ENCODE data around the gene RC3H1.
"Not testable (repeated sequence)": the region's sequence is repeated elsewhere in the genome, so short reads cannot be mapped to it uniquely, and the experiment has no call there.

RC3H1 gene

DNA sequence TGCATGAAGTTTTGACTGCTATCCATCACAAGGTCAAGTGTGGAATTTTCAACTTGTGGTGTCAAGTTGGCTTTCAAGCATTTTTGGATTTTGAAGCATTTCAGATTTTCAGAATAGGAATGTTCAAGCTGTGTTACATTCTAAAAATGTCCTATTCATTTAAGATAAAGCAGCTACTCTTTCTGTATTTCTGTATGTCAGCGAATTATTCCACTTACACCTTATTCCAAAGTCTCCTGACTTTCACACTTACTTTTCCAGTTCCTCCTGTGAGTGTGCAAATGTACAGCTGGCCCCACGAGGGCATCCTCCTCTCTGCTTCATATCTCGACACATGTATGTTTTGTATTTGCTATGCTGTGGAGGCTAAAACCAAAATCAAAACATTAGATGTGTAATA lies 51.9 kb downstream of the RC3H1 start:
- Histone ChIP-seq H4K20me1 (ENCODE audit: insufficient read depth, low read length) (no peaks in the 10 kb centered on the region), H3F3A (ENCODE audit: insufficient read depth, low read length) (no peaks in the 10 kb centered on the region), H3K4me1 (ENCODE audit: low read length) (no peaks in the 10 kb centered on the region), H3K9ac (ENCODE audit: low read length) (no peak overlapping the region), H3K9me3 (replicated peaks; ENCODE audit: insufficient read depth, low read length) (no peaks in the 10 kb centered on the region), H2AFZ (ENCODE audit: low read length) (no peak overlapping the region), H3K27me3 (replicated peaks; ENCODE audit: insufficient read depth, low read length) (no peaks in the 10 kb centered on the region), H3K79me2 (ENCODE audit: low read length) (no peaks in the 10 kb centered on the region), H3K4me3 (ENCODE audit: low read length) (no peak overlapping the region), H3K4me2 (ENCODE audit: low read depth, low read length) (no peak overlapping the region), H3K9me2 (replicated peaks; ENCODE audit: insufficient read depth, low read length) (no peaks in the 10 kb centered on the region), H3K36me3 (replicated peaks; ENCODE audit: insufficient read depth, low read length) (peaks cover 15% of the 10 kb centered on the region), H3K27ac (ENCODE audit: low read length) (no peak overlapping the region)
- no peak for DNase-seq
- TF ChIP-seq EZH2 (optimal IDR thresholded peaks at IDR 0.05; ENCODE audit: low read depth, low read length) (no peak), EZH2phosphoT487 (IDR thresholded peaks at IDR 0.05; ENCODE audit: low read length) (no peak)
- TF ChIP-seq, protein P1, sequence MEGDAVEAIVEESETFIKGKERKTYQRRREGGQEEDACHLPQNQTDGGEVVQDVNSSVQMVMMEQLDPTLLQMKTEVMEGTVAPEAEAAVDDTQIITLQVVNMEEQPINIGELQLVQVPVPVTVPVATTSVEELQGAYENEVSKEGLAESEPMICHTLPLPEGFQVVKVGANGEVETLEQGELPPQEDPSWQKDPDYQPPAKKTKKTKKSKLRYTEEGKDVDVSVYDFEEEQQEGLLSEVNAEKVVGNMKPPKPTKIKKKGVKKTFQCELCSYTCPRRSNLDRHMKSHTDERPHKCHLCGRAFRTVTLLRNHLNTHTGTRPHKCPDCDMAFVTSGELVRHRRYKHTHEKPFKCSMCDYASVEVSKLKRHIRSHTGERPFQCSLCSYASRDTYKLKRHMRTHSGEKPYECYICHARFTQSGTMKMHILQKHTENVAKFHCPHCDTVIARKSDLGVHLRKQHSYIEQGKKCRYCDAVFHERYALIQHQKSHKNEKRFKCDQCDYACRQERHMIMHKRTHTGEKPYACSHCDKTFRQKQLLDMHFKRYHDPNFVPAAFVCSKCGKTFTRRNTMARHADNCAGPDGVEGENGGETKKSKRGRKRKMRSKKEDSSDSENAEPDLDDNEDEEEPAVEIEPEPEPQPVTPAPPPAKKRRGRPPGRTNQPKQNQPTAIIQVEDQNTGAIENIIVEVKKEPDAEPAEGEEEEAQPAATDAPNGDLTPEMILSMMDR (IDR thresholded peaks at IDR 0.05; ENCODE audit: low read length), result no peak

- H3K9me2 ChIP-seq (replicated peaks; ENCODE audit: insufficient read depth, low read length); H3K4me2 ChIP-seq (ENCODE audit: low read depth, low read length); H3K4me1 ChIP-seq (ENCODE audit: low read length); H4K20me1 ChIP-seq (ENCODE audit: insufficient read depth, low read length); H3K27me3 ChIP-seq (replicated peaks; ENCODE audit: insufficient read depth, low read length); H3K4me3 ChIP-seq (ENCODE audit: low read length); H3K27ac ChIP-seq (ENCODE audit: low read length); DNase-seq; H3K79me2 ChIP-seq (ENCODE audit: low read length); H3K9ac ChIP-seq (ENCODE audit: low read length); H3K9me3 ChIP-seq (replicated peaks; ENCODE audit: insufficient read depth, low read length); H2AFZ ChIP-seq (ENCODE audit: low read length): not testable (repeated sequence)
- peaks cover 27% of the 10 kb centered on the region for H3K36me3 ChIP-seq (replicated peaks; ENCODE audit: insufficient read depth, low read length)
- H3F3A ChIP-seq (ENCODE audit: insufficient read depth, low read length), result peaks cover 10% of the 10 kb centered on the region; the same call in 1 of the 2 replicates
Measured at GRCh38 chr1:173965896-173966295, 56.3 kb downstream of the RC3H1 start.

- no peaks in the 10 kb centered on the region; the same call in 1 of the 2 replicates for H4K20me1 ChIP-seq (ENCODE audit: insufficient read depth, low read length)
Measured at GRCh38 chr1:173963477-173963876, 58.7 kb downstream of the RC3H1 start.

DNA sequence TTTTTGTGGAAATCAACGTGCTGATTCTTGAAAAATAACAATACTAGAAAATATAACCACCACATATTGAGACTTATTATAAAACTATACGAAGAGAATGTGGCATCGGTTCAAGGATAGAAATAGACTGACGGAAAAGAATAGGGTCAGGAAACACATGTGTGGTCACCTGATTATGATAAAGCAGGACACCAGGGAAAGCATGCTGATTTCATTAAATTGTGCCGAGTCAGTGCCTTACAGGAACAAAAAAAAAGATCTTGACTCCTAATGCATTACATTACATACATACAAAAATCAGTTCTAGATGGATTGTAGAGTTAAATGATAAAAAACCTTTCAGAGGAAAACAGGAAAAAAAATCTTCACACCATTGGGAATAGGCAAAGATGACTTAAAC lies 61.5 kb downstream of the RC3H1 start:
- Histone ChIP-seq H3K9ac (ENCODE audit: low read length) (no peak overlapping the region), H3K27ac (ENCODE audit: low read length) (no peak overlapping the region), H3K9me3 (replicated peaks; ENCODE audit: insufficient read depth, low read length) (no peaks in the 10 kb centered on the region), H3K27me3 (replicated peaks; ENCODE audit: insufficient read depth, low read length) (no peaks in the 10 kb centered on the region), H3K4me1 (ENCODE audit: low read length) (no peaks in the 10 kb centered on the region), H3K36me3 (replicated peaks; ENCODE audit: insufficient read depth, low read length) (peaks cover 36% of the 10 kb centered on the region), H4K20me1 (ENCODE audit: insufficient read depth, low read length) (no peaks in the 10 kb centered on the region; the same call in 1 of the 2 replicates), H3K4me2 (ENCODE audit: low read depth, low read length) (no peak overlapping the region), H2AFZ (ENCODE audit: low read length) (no peak overlapping the region), H3F3A (ENCODE audit: insufficient read depth, low read length) (peaks cover 10% of the 10 kb centered on the region; the same call in 1 of the 2 replicates), H3K79me2 (ENCODE audit: low read length) (0 out of 2 replicates have a peak, but pooled peaks cover 3% of the 10 kb centered on the region), H3K4me3 (ENCODE audit: low read length) (no peak overlapping the region), H3K9me2 (replicated peaks; ENCODE audit: insufficient read depth, low read length) (no peaks in the 10 kb centered on the region)
- TF ChIP-seq EZH2 (optimal IDR thresholded peaks at IDR 0.05; ENCODE audit: low read depth, low read length) (no peak), EZH2phosphoT487 (IDR thresholded peaks at IDR 0.05; ENCODE audit: low read length) (no peak)
- TF ChIP-seq, protein P1 (IDR thresholded peaks at IDR 0.05; ENCODE audit: low read length), result no peak
- DNase-seq, result no peak

More at GRCh38 chr1:173963477-173963876, 58.7 kb downstream of the RC3H1 start:
- H3K4me2 ChIP-seq (ENCODE audit: low read depth, low read length), result no peak overlapping the region
- H2AFZ ChIP-seq (ENCODE audit: low read length), result no peak overlapping the region
- H3F3A ChIP-seq (ENCODE audit: insufficient read depth, low read length), result peaks cover 10% of the 10 kb centered on the region; the same call in 1 of the 2 replicates
- no peaks in the 10 kb centered on the region for H3K4me1 ChIP-seq (ENCODE audit: low read length)
- H3K9me2 ChIP-seq (replicated peaks; ENCODE audit: insufficient read depth, low read length), result no peaks in the 10 kb centered on the region
- H3K9ac ChIP-seq (ENCODE audit: low read length), result no peak overlapping the region
- 0 out of 2 replicates have a peak, but pooled peaks cover 3% of the 10 kb centered on the region for H3K79me2 ChIP-seq (ENCODE audit: low read length)
- no peaks in the 10 kb centered on the region for H3K27me3 ChIP-seq (replicated peaks; ENCODE audit: insufficient read depth, low read length)
- no peak overlapping the region for H3K4me3 ChIP-seq (ENCODE audit: low read length)
- H3K9me3 ChIP-seq (replicated peaks; ENCODE audit: insufficient read depth, low read length), result no peaks in the 10 kb centered on the region
- peaks cover 31% of the 10 kb centered on the region for H3K36me3 ChIP-seq (replicated peaks; ENCODE audit: insufficient read depth, low read length)
- TF ChIP-seq EZH2phosphoT487 (IDR thresholded peaks at IDR 0.05; ENCODE audit: low read length), result no peak
- no peak for TF ChIP-seq EZH2 (optimal IDR thresholded peaks at IDR 0.05; ENCODE audit: low read depth, low read length)
- TF ChIP-seq, protein P1 (IDR thresholded peaks at IDR 0.05; ENCODE audit: low read length), result no peak
- DNase-seq, result no peak
- no peak overlapping the region for H3K27ac ChIP-seq (ENCODE audit: low read length)

Data from MM.1S (cell line).